ENCODE data around the gene PPFIA4.
A peak's percentile ranks its signal among the peaks of the same experiment; 100 is the strongest.

PPFIA4 gene

GRCh38 chr1:203036537-203036936 lies 10.2 kb downstream of the PPFIA4 start:
- Histone ChIP-seq H3K4me1 (ENCODE audit: control insufficient read depth in 1 of 2, insufficient read depth in 1 of 2, low read depth in 1 of 2, low read length in 1 of 2) (peaks cover 10 to 16% of the 10 kb centered on the region in 2 experiments), H3K27me3 (no peaks in the 10 kb centered on the region), H3K27ac (no peak overlapping the region), H3K9me3 (no peaks in the 10 kb centered on the region), H3K4me3 (ENCODE audit: low read depth in 1 of 2, low read length in 1 of 2) (no peak overlapping the region), H3K36me3 (no peaks in the 10 kb centered on the region)
- TF ChIP-seq, protein P1, sequence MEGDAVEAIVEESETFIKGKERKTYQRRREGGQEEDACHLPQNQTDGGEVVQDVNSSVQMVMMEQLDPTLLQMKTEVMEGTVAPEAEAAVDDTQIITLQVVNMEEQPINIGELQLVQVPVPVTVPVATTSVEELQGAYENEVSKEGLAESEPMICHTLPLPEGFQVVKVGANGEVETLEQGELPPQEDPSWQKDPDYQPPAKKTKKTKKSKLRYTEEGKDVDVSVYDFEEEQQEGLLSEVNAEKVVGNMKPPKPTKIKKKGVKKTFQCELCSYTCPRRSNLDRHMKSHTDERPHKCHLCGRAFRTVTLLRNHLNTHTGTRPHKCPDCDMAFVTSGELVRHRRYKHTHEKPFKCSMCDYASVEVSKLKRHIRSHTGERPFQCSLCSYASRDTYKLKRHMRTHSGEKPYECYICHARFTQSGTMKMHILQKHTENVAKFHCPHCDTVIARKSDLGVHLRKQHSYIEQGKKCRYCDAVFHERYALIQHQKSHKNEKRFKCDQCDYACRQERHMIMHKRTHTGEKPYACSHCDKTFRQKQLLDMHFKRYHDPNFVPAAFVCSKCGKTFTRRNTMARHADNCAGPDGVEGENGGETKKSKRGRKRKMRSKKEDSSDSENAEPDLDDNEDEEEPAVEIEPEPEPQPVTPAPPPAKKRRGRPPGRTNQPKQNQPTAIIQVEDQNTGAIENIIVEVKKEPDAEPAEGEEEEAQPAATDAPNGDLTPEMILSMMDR (IDR thresholded peaks at IDR 0.05), result no peak

DNA sequence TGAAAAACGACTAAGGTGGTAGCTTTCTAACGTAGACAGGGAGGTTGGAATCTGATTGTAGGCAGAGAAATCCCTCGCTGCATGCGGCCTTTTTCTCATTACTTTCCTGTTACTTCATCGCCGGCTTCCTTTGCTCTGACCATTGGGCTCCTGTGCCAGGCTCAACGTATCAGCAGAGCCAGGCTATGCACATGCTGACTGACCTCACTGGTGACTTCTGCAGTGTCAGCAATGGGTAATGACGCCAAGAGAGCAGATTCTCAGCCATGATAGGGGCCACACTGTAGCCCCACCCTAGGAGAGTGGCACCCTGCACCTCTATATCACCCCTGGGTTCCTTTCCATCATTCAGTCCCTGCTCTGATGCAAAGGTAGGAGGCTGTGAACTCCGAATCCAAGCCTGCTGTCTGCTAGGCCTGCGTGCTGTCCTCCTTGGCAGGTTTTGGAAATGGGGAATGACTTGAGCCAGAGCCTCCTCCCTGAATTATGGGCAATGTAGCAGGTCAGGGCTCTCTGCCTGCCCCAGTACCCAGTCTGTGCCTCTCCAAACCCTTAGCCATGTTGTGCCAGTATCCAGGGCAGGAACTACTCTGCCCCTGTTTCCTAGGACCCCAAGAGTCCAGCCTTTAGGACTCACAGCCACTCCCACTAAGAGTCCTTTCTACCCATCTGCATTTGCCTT lies 11.4 kb downstream of the PPFIA4 start:
- no peaks in the 10 kb centered on the region for H3K9me3 ChIP-seq
- H3K27me3 ChIP-seq, result no peaks in the 10 kb centered on the region
- no peaks in the 10 kb centered on the region for H3K36me3 ChIP-seq
- H3K27ac ChIP-seq, result no peak overlapping the region
- H3K4me3 ChIP-seq (ENCODE audit: low read depth in 1 of 2, low read length in 1 of 2), result no peak overlapping the region
- H3K4me1 ChIP-seq (ENCODE audit: control insufficient read depth in 1 of 2, insufficient read depth in 1 of 2, low read depth in 1 of 2, low read length in 1 of 2), result peaks cover 10 to 16% of the 10 kb centered on the region in 2 experiments
- TF ChIP-seq, protein P1 (IDR thresholded peaks at IDR 0.05), result no peak

GRCh38 chr1:203038217-203038741 lies 12.0 kb downstream of the PPFIA4 start:
- TF ChIP-seq, protein P1 (IDR thresholded peaks at IDR 0.05), result no peak
- no peaks in the 10 kb centered on the region for H3K27me3 ChIP-seq
- H3K27ac ChIP-seq, result no peak overlapping the region
- no peaks in the 10 kb centered on the region for H3K9me3 ChIP-seq
- H3K4me1 ChIP-seq (ENCODE audit: control insufficient read depth in 1 of 2, insufficient read depth in 1 of 2, low read depth in 1 of 2, low read length in 1 of 2), result peaks cover 10 to 16% of the 10 kb centered on the region in 2 experiments
- H3K4me3 ChIP-seq (ENCODE audit: low read depth in 1 of 2, low read length in 1 of 2), result no peak overlapping the region
- no peaks in the 10 kb centered on the region for H3K36me3 ChIP-seq

- H3K27ac ChIP-seq, result no peak overlapping the region
- H3K27me3 ChIP-seq, result no peaks in the 10 kb centered on the region
- H3K4me1 ChIP-seq (ENCODE audit: control insufficient read depth in 1 of 2, insufficient read depth in 1 of 2, low read depth in 1 of 2, low read length in 1 of 2), result peaks cover 10 to 16% of the 10 kb centered on the region in 2 experiments
- H3K36me3 ChIP-seq, result no peaks in the 10 kb centered on the region
- no peaks in the 10 kb centered on the region for H3K9me3 ChIP-seq
- TF ChIP-seq, protein P1 (IDR thresholded peaks at IDR 0.05), result peak; percentile 95
- no peak overlapping the region for H3K4me3 ChIP-seq (ENCODE audit: low read depth in 1 of 2, low read length in 1 of 2)
These were observed 12.8 kb downstream of the PPFIA4 start for GRCh38 chr1:203038891-203039608.

GRCh38 chr1:203039609-203040512 lies 13.6 kb downstream of the PPFIA4 start:
- Histone ChIP-seq H3K27me3 (no peaks in the 10 kb centered on the region), H3K4me1 (ENCODE audit: control insufficient read depth in 1 of 2, insufficient read depth in 1 of 2, low read depth in 1 of 2, low read length in 1 of 2) (peaks cover 10 to 16% of the 10 kb centered on the region in 2 experiments), H3K36me3 (no peaks in the 10 kb centered on the region), H3K27ac (no peak overlapping the region), H3K9me3 (no peaks in the 10 kb centered on the region), H3K4me3 (ENCODE audit: low read depth in 1 of 2, low read length in 1 of 2) (no peak overlapping the region)
- TF ChIP-seq, protein P1 (IDR thresholded peaks at IDR 0.05), result peak; percentile 3

Measured in neutrophil (primary cell).